ENCODE results near the gene MACROH2A1.

The MACROH2A1 gene

DNA sequence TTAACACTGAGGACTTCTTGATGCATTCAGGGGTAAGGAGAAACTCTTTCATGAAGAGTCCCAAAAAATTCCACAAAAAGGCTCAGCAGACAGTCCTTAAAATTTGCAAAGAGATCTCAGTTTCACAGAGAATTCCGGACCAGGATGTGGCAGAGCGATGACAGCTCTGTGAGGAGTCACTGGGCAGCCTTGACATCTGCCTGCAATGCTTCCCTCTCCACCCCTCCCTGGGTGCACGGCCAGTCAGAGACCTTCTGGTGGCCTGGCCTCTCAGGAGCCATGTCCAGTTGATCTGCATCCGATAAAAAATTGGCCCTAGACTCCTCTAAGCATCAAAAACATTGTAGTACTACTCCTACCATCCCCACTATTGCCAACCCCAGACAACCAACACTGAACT is 76.8 kb downstream of the MACROH2A1 start:
- no peak for DNase-seq (ENCODE audit: low spot score)
- in situ Hi-C loops (cut with MboI; ENCODE audit: low sequenced_read_pairs, unreplicated experiment) = no loop called here
- TF ChIP-seq, protein P1, sequence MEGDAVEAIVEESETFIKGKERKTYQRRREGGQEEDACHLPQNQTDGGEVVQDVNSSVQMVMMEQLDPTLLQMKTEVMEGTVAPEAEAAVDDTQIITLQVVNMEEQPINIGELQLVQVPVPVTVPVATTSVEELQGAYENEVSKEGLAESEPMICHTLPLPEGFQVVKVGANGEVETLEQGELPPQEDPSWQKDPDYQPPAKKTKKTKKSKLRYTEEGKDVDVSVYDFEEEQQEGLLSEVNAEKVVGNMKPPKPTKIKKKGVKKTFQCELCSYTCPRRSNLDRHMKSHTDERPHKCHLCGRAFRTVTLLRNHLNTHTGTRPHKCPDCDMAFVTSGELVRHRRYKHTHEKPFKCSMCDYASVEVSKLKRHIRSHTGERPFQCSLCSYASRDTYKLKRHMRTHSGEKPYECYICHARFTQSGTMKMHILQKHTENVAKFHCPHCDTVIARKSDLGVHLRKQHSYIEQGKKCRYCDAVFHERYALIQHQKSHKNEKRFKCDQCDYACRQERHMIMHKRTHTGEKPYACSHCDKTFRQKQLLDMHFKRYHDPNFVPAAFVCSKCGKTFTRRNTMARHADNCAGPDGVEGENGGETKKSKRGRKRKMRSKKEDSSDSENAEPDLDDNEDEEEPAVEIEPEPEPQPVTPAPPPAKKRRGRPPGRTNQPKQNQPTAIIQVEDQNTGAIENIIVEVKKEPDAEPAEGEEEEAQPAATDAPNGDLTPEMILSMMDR (IDR thresholded peaks at IDR 0.05; ENCODE audit: borderline replicate concordance, control extremely low read depth, extremely low read depth, insufficient read depth, missing control alignments) = no peak

DNA sequence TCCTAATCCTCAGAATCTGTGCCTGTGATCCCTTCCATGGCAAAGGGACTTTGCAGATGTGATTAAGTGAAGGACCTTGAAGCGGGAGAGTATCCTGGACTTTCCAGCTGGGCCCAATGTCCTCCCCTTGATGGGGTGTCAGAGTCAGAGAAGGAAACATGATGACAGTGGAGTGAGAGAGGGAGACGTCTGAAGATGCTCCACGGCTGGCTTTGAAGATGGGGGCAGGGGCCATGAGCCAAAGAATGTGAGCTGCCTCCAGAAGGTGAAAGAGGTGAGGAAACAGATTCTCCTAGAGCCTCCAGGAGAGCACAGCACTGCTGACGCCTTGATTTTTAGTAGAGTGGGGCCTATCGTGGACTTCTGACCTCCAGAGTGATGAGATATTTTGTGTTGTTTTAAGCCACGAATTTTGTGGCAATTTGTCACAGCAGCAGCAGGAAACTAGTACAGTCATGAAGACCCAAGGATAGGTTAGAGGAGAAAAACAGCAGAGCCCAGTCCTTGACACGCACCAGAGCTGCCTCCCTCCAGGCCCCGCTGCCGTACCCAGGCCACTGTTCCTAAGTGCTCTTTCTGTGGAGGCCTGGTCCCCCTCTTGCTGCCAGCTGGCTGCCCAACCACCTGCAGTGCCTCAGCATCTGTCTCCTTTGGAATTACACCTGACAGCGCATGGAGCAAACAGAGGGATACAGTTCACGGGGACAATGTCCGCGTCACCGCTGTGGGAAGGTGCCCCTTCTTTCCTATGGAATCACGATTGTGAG is 78.1 kb downstream of the MACROH2A1 start:
- TF ChIP-seq, protein P1 (IDR thresholded peaks at IDR 0.05; ENCODE audit: borderline replicate concordance, control extremely low read depth, extremely low read depth, insufficient read depth, missing control alignments) = no peak
- DNase-seq (ENCODE audit: low spot score) = no peak
- in situ Hi-C loops (cut with MboI; ENCODE audit: low sequenced_read_pairs, unreplicated experiment) = no loop called here

DNA sequence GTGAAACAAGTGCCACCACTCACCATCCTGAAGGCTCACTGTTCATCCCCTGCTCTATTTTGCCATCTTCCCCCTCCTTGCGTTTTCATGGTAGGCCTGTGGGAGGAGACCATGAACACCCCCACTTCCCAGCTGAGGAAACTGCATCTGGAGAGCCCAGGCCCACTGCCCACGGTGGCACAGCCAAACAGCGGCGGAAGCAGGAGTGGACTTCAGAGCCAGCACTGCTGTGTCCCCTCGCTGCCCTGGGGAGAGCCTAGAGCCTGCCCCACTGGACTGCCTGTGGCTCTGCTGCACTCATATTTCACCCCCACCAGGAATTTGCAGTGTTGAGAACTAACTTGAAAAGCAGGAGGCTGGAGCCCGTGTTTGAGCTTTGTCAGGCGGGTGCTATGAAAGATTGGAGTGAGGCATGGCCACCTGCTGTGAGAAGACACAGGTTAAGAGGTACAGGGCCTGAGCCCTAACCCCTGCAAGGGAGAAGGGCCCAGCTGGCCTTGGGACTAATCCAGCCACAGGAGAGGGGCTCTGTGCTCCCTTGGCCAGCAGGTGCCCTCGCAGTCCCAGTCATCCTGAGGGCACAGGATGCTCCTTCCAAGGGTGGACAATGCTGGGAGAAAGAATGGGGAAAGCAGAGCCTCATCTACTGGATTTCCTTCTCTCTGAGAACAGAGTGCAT is 79.0 kb downstream of the MACROH2A1 start:
- in situ Hi-C loops (cut with MboI; ENCODE audit: low sequenced_read_pairs, unreplicated experiment) = no loop called here
- TF ChIP-seq, protein P1 (IDR thresholded peaks at IDR 0.05; ENCODE audit: borderline replicate concordance, control extremely low read depth, extremely low read depth, insufficient read depth, missing control alignments) = no peak
- DNase-seq (ENCODE audit: low spot score) = no peak

GRCh38 chr5:135319458-135319857 is 79.6 kb downstream of the MACROH2A1 start:
- TF ChIP-seq, protein P1 (IDR thresholded peaks at IDR 0.05; ENCODE audit: borderline replicate concordance, control extremely low read depth, extremely low read depth, insufficient read depth, missing control alignments) = no peak
- no peak for DNase-seq (ENCODE audit: low spot score)
- in situ Hi-C loops (cut with MboI; ENCODE audit: low sequenced_read_pairs, unreplicated experiment) = no loop called here

DNA sequence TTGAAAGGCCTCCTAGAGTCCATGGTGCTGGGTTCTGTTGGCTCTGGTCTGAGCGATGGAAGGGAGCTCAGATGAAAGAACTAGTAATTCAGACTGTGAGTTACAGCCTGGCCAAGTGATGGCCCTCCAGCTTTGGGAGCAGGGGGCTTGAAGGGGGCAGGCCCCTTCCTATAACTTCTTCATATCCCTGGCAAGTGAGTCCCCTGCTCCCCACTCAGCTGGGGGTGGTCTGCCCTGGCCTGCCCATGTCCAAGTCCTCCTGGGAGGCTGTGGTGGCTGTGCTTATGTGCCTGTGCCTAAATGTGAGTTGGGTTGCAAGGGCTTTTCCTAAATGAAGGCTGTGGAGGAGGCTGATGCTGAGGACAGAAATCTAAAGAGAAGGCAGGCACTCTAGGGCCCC is 80.1 kb downstream of the MACROH2A1 start:
- TF ChIP-seq, protein P1 (IDR thresholded peaks at IDR 0.05; ENCODE audit: borderline replicate concordance, control extremely low read depth, extremely low read depth, insufficient read depth, missing control alignments) = no peak
- in situ Hi-C loops (cut with MboI; ENCODE audit: low sequenced_read_pairs, unreplicated experiment) = no loop called here

GRCh38 chr5:135318037-135318436 is 81.0 kb downstream of the MACROH2A1 start:
- DNase-seq (ENCODE audit: low spot score) = no peak
- in situ Hi-C loops (cut with MboI; ENCODE audit: low sequenced_read_pairs, unreplicated experiment) = no loop called here
- TF ChIP-seq, protein P1 (IDR thresholded peaks at IDR 0.05; ENCODE audit: borderline replicate concordance, control extremely low read depth, extremely low read depth, insufficient read depth, missing control alignments) = no peak

More for the DNA sequence above, 80.1 kb downstream of the MACROH2A1 start:
- no peak for DNase-seq (ENCODE audit: low spot score)

All from GM13976 (cell line).